Neuron (in vitro differentiated cells): ENCODE data around the gene ZGPAT.
"Not testable (repeated sequence)": the region's sequence is repeated elsewhere in the genome, so short reads cannot be mapped to it uniquely, and the experiment has no call there.

Source experiments
- H2AFZ ChIP-seq: one replicate; pipeline ENCODE4 v1.6.1; 2013; ENCODE audit warnings: low read depth, mild to moderate bottlenecking, inconsistent platforms, low read length, moderate library complexity
- H3K27me3 ChIP-seq: one replicate; pipeline ENCODE4 v1.6.1; 2013; ENCODE audit warnings: low read length; ENCODE audit not compliant: insufficient read depth
- H3K36me3 ChIP-seq: one replicate; pipeline ENCODE4 v1.6.1; 2013; ENCODE audit warnings: low read length; ENCODE audit not compliant: insufficient read depth
- H3K4me1 ChIP-seq: one replicate; pipeline ENCODE4 v1.6.1; 2013; ENCODE audit warnings: low read length; ENCODE audit not compliant: insufficient read depth
- H3K4me3 ChIP-seq: 2 replicates; pipeline ENCODE4 v1.5.1; 2013; ENCODE audit warnings: mild to moderate bottlenecking, low read length, moderate library complexity
- H3K9me3 ChIP-seq: one replicate; pipeline ENCODE4 v1.6.1; 2013; ENCODE audit warnings: low read length

Gene ZGPAT

GRCh38 chr20:63772781-63773518 is 65.1 kb downstream of the ZGPAT start:
- Histone ChIP-seq H3K36me3 (peaks cover 18% of the 10 kb centered on the region), H3K27me3 (no peaks in the 10 kb centered on the region), H3K4me1 (peaks cover 7% of the 10 kb centered on the region), H3K9me3 (no peaks in the 10 kb centered on the region), H3K4me3 (no peak overlapping the region), H2AFZ (no peak overlapping the region)

- H2AFZ ChIP-seq, result no peak overlapping the region
- peaks cover 13% of the 10 kb centered on the region for H3K4me1 ChIP-seq
- peaks cover 12% of the 10 kb centered on the region for H3K36me3 ChIP-seq
- no peak overlapping the region for H3K4me3 ChIP-seq
- no peaks in the 10 kb centered on the region for H3K9me3 ChIP-seq
- no peaks in the 10 kb centered on the region for H3K27me3 ChIP-seq
Measured at GRCh38 chr20:63773571-63774241, 65.9 kb downstream of the ZGPAT start.

- H3K4me1 ChIP-seq, result peaks cover 13% of the 10 kb centered on the region
- no peaks in the 10 kb centered on the region for H3K27me3 ChIP-seq
- no peak overlapping the region for H2AFZ ChIP-seq
- peaks cover 7% of the 10 kb centered on the region for H3K36me3 ChIP-seq
- H3K4me3 ChIP-seq, result no peak overlapping the region
- H3K9me3 ChIP-seq, result no peaks in the 10 kb centered on the region
Measured at GRCh38 chr20:63774306-63774705, 66.5 kb downstream of the ZGPAT start.

DNA sequence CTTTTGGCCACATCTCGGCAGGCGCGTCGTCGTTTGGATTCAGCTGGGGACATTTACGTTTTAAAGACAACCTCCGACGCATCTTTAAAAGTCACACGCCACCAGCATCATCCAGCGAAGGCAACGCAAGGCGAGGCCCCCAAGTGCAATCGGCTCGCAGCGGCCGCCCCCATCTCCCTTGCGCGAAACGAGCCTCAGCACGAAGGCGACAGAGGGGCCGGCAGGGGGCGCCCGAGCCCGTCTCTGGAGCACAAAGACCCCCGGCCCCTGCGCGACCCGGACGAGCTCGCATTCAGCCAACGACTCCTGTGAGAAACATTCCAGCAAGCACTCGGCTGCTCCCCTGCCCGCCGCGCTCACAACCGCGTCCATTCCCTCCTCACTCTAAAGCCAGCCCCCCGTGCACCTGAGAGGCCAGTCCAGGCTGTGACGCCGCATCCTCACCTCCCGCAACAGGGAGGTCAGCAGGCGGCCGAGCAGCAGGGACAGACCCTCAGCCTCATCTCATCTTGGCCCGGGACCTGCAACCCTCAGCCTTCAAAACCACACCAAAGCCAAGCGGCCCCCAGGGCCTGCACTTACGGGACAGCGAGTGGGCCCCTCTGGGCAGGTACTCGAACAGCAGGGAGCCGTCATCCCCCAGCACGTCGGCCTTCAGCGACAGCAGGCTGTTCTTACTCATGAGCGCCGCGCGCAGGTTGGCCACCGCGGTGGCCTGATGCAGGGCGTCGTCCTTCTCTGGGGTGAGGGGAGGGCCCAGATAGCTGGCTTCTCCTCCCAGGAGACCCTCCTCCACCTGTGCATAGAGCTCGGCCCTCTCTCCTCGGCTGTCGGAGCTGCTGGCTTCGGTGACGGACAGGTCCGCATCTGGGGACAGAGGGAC is 67.5 kb downstream of the ZGPAT start:
- Histone ChIP-seq H2AFZ (no peak overlapping the region), H3K4me1 (peaks cover 13% of the 10 kb centered on the region), H3K4me3 (no peak overlapping the region), H3K9me3 (no peaks in the 10 kb centered on the region), H3K36me3 (peaks cover 2% of the 10 kb centered on the region), H3K27me3 (no peaks in the 10 kb centered on the region)

- not testable (repeated sequence) for H3K4me3 ChIP-seq, H3K36me3 ChIP-seq, H3K27me3 ChIP-seq, H2AFZ ChIP-seq, H3K9me3 ChIP-seq
- peaks cover 13% of the 10 kb centered on the region for H3K4me1 ChIP-seq
Measured at GRCh38 chr20:63776875-63777274, 69.0 kb downstream of the ZGPAT start.

GRCh38 chr20:63777614-63778013 is 69.8 kb downstream of the ZGPAT start:
- Histone ChIP-seq H3K27me3 (no peaks in the 10 kb centered on the region), H3K36me3 (peaks cover 5% of the 10 kb centered on the region), H3K4me1 (peaks cover 13% of the 10 kb centered on the region), H3K9me3 (no peaks in the 10 kb centered on the region), H2AFZ (no peak overlapping the region), H3K4me3 (no peak overlapping the region)

GRCh38 chr20:63778034-63778752 is 70.4 kb downstream of the ZGPAT start:
- Histone ChIP-seq H3K27me3 (no peaks in the 10 kb centered on the region), H2AFZ (no peak overlapping the region), H3K36me3 (peaks cover 5% of the 10 kb centered on the region), H3K4me3 (no peak overlapping the region), H3K4me1 (peaks cover 13% of the 10 kb centered on the region), H3K9me3 (no peaks in the 10 kb centered on the region)

DNA sequence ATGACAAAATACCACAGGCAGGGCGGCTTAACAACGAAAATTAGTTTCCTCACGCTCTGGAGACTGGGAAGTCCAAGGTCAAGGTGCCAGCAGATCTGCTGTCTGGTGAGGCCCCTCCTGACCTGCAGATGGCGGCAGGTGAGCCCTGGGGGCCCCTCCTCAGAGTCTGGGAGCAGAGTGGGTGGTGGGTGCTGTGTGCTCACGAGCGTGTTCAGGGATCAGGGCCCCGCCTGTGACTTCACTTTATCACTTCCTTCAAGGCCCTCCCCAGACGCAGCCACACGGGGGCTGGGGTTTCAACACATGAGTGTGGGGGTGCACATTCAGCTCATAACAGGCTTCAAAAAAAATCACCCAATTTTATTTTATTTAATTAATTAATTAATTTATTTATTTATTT is 71.0 kb downstream of the ZGPAT start:
- Histone ChIP-seq H3K36me3 (peaks cover 5% of the 10 kb centered on the region), H3K4me3 (no peak overlapping the region), H2AFZ (no peak overlapping the region), H3K27me3 (no peaks in the 10 kb centered on the region), H3K9me3 (no peaks in the 10 kb centered on the region), H3K4me1 (peaks cover 13% of the 10 kb centered on the region)

GRCh38 chr20:63781181-63781580 is 73.3 kb downstream of the ZGPAT start:
- Histone ChIP-seq H3K36me3 (peaks cover 5% of the 10 kb centered on the region), H3K9me3 (no peaks in the 10 kb centered on the region), H3K27me3 (no peaks in the 10 kb centered on the region), H3K4me3 (no peak overlapping the region), H3K4me1 (peaks cover 16% of the 10 kb centered on the region), H2AFZ (no peak overlapping the region)

DNA sequence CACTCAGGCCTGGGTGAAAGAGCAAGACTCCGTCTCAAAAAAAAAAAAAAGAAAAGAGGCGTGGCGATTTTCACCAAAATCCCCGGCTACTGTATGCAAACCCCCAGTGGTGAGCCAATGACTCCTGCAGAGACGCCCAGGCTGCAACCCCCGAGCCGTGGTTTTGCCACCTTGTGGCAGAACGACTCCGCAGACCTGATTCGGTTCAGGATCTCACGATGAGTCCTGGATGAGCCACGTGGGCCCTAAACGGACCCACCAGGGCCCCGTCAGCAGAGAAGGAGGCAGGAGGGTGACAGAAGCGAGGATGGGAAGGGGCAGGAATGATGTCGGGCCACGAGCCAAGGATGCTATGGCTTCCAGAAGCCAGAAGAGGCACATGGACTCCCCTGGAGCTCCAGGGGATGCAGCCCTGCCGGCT is 74.2 kb downstream of the ZGPAT start:
- H2AFZ ChIP-seq, result no peak overlapping the region
- H3K36me3 ChIP-seq, result peaks cover 5% of the 10 kb centered on the region
- no peaks in the 10 kb centered on the region for H3K9me3 ChIP-seq
- H3K4me1 ChIP-seq, result peaks cover 18% of the 10 kb centered on the region
- H3K27me3 ChIP-seq, result no peaks in the 10 kb centered on the region
- no peak overlapping the region for H3K4me3 ChIP-seq

GRCh38 chr20:63782521-63782971 is 74.7 kb downstream of the ZGPAT start:
- no peaks in the 10 kb centered on the region for H3K9me3 ChIP-seq
- H3K4me1 ChIP-seq, result peaks cover 18% of the 10 kb centered on the region
- peaks cover 5% of the 10 kb centered on the region for H3K36me3 ChIP-seq
- no peak overlapping the region for H2AFZ ChIP-seq
- no peaks in the 10 kb centered on the region for H3K27me3 ChIP-seq
- H3K4me3 ChIP-seq, result no peak overlapping the region

- Histone ChIP-seq H3K9me3 (no peaks in the 10 kb centered on the region), H2AFZ (no peak overlapping the region), H3K4me1 (peaks cover 12% of the 10 kb centered on the region), H3K4me3 (no peak overlapping the region), H3K36me3 (peaks cover 6% of the 10 kb centered on the region), H3K27me3 (no peaks in the 10 kb centered on the region)
Measured at GRCh38 chr20:63783970-63784369, 76.1 kb downstream of the ZGPAT start.
